GM12878 (cell line): ENCODE measurements around the gene NFILZ. TPM values are rescaled to one million over a fixed set of nuclear protein-coding genes. Genes with fewer than 3 reads are reported as not detected.

Source experiments
- ATAC-seq: fragments of 200-7000 bp; cut with Tn5 transposase; 3 replicates; pipeline ENCODE4 v1.9.1; 2020; ENCODE audit warnings: mild to moderate bottlenecking, moderate library complexity
- Bru-seq: library from RNA; stranded (reverse); fragments of 400-500 nt; gene quantifications from one replicate; lab custom pipeline; 2021; lab: Mats Ljungman, UMichigan
- BruChase-seq, 2 experiments: library from RNA; stranded (reverse); fragments of 400-500 nt; gene quantifications; one replicate each; lab custom pipeline; 2021; lab: Mats Ljungman, UMichigan
- BruUV-seq: library from RNA; stranded (reverse); fragments of 400-500 nt; replicated peaks from 2 replicates; lab custom pipeline; 2021; lab: Mats Ljungman, UMichigan
- CTCF ChIA-PET: fragments of 300-600 bp; sonication (Branson Sonifier 250); formaldehyde crosslinking; extraction: SDS; loops from one replicate; lab custom pipeline; 2021; ENCODE audit warnings: inconsistent platforms; lab: Yijun Ruan, JAX
- POLR2A ChIA-PET: fragments of 350-600 bp; formaldehyde crosslinking; extraction: SDS; loops from one replicate; lab custom pipeline; 2021; ENCODE audit warnings: inconsistent platforms; lab: Charles Lee
- RAD21 ChIA-PET: fragments of 300-600 bp; sonication (Branson Sonifier 250); formaldehyde crosslinking; loops from one replicate; lab custom pipeline; 2023; ENCODE audit warnings: antibody characterized with exemption; ENCODE audit not compliant: unreplicated experiment; lab: Charles Lee
- SMC1A ChIA-PET: fragments of 300-600 bp; sonication (Branson Sonifier 250); formaldehyde crosslinking; loops from one replicate; lab custom pipeline; 2023; ENCODE audit not compliant: unreplicated experiment, uncharacterized antibody; lab: Charles Lee
- DNase-seq: peaks from one replicate; pipeline ENCODE4 v3.0.0-alpha.2; 2011; ENCODE audit warnings: low read depth, low spot score
- FAIRE-seq: peaks from 3 replicates; lab custom pipeline; 2011; peaks lifted over from hg19 to GRCh38; lab: Jason Lieb, UNC
- H2AFZ ChIP-seq: 2 replicates; pipeline ENCODE4 v1.6.0; 2011; ENCODE audit warnings: low read depth, low read length, control low read depth; ENCODE audit not compliant: control insufficient read depth
- H3K27ac ChIP-seq: 2 replicates; pipeline ENCODE4 v1.5.1; 2011; ENCODE audit warnings: control low read depth; ENCODE audit not compliant: control insufficient read depth, insufficient read depth
- H3K27me3 ChIP-seq, 2 experiments: replicated peaks in 1 of 2; 2 replicates each; pipeline versions ENCODE4 v1.6.0 to v1.6.1; 2011; ENCODE audit warnings: low read length in 1 of 2; ENCODE audit not compliant: control insufficient read depth in 2 of 2, insufficient read depth in 2 of 2
- H3K36me3 ChIP-seq, 2 experiments: 2 replicates each; pipeline ENCODE4 v1.5.1; 2011; ENCODE audit warnings: low read length in 1 of 2; ENCODE audit not compliant: control insufficient read depth in 2 of 2, insufficient read depth in 2 of 2
- H3K4me1 ChIP-seq: 2 replicates; pipeline ENCODE4 v1.6.1; 2011; ENCODE audit warnings: mild to moderate bottlenecking, low read length, moderate library complexity, mixed read lengths; ENCODE audit not compliant: control insufficient read depth, insufficient read depth
- H3K4me2 ChIP-seq: 2 replicates; pipeline ENCODE4 v1.6.0; 2011; ENCODE audit warnings: control low read depth; ENCODE audit not compliant: control insufficient read depth, insufficient read depth
- H3K4me3 ChIP-seq: fragments of 200-600 bp; sonication (generic); 2 replicates; pipeline ENCODE4 v1.5.1; 2016
- H3K79me2 ChIP-seq: 2 replicates; pipeline ENCODE4 v1.6.0; 2011; ENCODE audit warnings: low read length; ENCODE audit not compliant: control insufficient read depth, insufficient read depth
- H3K9ac ChIP-seq: 2 replicates; pipeline ENCODE4 v1.8.0; 2011; ENCODE audit warnings: low read length, control low read depth, mixed read lengths; ENCODE audit not compliant: control insufficient read depth, insufficient read depth
- H3K9me3 ChIP-seq: replicated peaks from 3 replicates; pipeline ENCODE4 v1.5.1; 2011; ENCODE audit warnings: mild to moderate bottlenecking, low read length; ENCODE audit not compliant: control insufficient read depth, insufficient read depth
- H4K20me1 ChIP-seq: 2 replicates; pipeline ENCODE4 v1.6.0; 2011; ENCODE audit not compliant: control insufficient read depth, insufficient read depth
- GATAD2B ChIP-seq: fragments of 450-650 bp; conservative IDR thresholded peaks from 2 replicates; pipeline ENCODE4 v1.6.1; 2017; ENCODE audit warnings: low read depth, mild to moderate bottlenecking, moderate library complexity
- SMAD1 ChIP-seq: fragments of 450-650 bp; IDR thresholded peaks from 2 replicates; pipeline ENCODE4 v1.6.1; 2018; ENCODE audit warnings: mild to moderate bottlenecking, low read depth; ENCODE audit not compliant: partially characterized antibody
- YY1 ChIP-seq: IDR thresholded peaks from 2 replicates; pipeline ENCODE4 v1.6.1; 2011; ENCODE audit warnings: low read depth, mild to moderate bottlenecking, low read length
- WGBS: methylation state at CpG from one replicate; pipeline ENCODE4 v1.1.6; 2016; ENCODE audit warnings: low lambda C conversion rate; ENCODE audit not compliant: insufficient replicate concordance, insufficient coverage; ENCODE audit errors: missing lambda C conversion rate; 5-methylcytosine and 5-hydroxymethylcytosine counted together
- in situ Hi-C: fragments of 300-500 bp; cut with MboI; formaldehyde crosslinking; loops from 9 replicates; pipeline ENCODE4 v1.14.3; 2018; ENCODE audit warnings: mixed read lengths
- intact Hi-C: fragments of 100-400 bp; cut with micrococcal nuclease; formaldehyde crosslinking; loops from one replicate; pipeline ENCODE4 v1.14.2; 2022; ENCODE audit not compliant: unreplicated experiment
- long read RNA-seq, 2 experiments: library from polyadenylated mRNA; unstranded; transcript quantifications; one replicate each; pipeline ENCODE4 v2.0.0, GENCODE V29; 2019 to 2020
- polyA minus RNA-seq, 3 experiments: library from RNA; depleted of rRNA, polyadenylated mRNA; stranded (reverse); fragments of >200 nt; gene quantifications; 2 replicates each; pipeline ENCODE4 v1.2.3, GENCODE V29; 2011
- polyA plus RNA-seq, 11 experiments: library from polyadenylated mRNA; depleted of rRNA in 4 of 11; unstranded in 6 of 11; stranded (reverse) in 5 of 11; fragments of >200 nt; fragmentation: Nextera tagmentation in 4 of 11; fragmentation: Illumina TruSeq in 1 of 11; extraction: Ambion mirVana in 4 of 11; extraction: Trizol in 1 of 11; gene quantifications; 1 replicate in 1 of 11; 2 replicates in 10 of 11; pipeline versions ENCODE4 v1.2.1 to v1.2.3, GENCODE V29; 2011 to 2016; ENCODE audit warnings: inconsistent platforms in 2 of 11, missing spikeins in 2 of 11, low read depth in 1 of 11
- total RNA-seq, 4 experiments: library from RNA; depleted of rRNA in 3 of 4; stranded (reverse); fragments of >200 nt in 3 of 4; fragmentation: Illumina TruSeq in 1 of 4; extraction: Trizol in 1 of 4; gene quantifications; 2 replicates each; pipeline versions ENCODE4 v1.2.1 to v1.2.3, GENCODE V29; 2013 to 2021
- TF ChIP-seq, protein P1 (sequence below): IDR thresholded peaks from 2 replicates; pipeline ENCODE4 v1.6.1; 2011; ENCODE audit warnings: mild to moderate bottlenecking, low read depth, low read length, moderate library complexity; ENCODE audit not compliant: insufficient replicate concordance
- TF ChIP-seq, protein P2 (sequence below): IDR thresholded peaks from 2 replicates; pipeline ENCODE4 v1.6.1; 2011; ENCODE audit warnings: borderline replicate concordance, low read depth, mild to moderate bottlenecking, moderate library complexity, mixed read lengths, low read length; ENCODE audit not compliant: insufficient read depth; ENCODE audit errors: extremely low read length

NFILZ gene, protein sequence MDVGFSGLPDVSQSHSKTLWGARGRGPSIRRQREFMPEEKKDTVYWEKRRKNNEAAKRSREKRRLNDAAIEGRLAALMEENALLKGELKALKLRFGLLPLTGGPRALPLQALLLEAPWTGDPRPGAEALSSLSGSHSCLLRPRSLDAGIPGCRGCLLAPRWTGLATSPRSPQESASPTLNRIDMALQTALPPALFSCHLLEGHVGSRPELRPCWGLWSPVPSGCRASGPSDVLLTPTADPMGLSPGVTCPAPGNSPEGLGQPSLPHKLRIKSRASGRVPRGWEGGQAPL
- not detected in 2 replicates for total RNA-seq (2013; cell fraction: nucleolus; rRNA removed)
- not detected in 2 replicates for total RNA-seq (2014; rRNA removed)
- total RNA-seq (2014; rRNA removed; fragmentation: Illumina TruSeq; extraction: Trizol), result not detected in 2 replicates
- not detected in 2 replicates for total RNA-seq (2021)
- not detected for polyA plus RNA-seq (2011; ENCODE audit: low read depth)
- polyA plus RNA-seq (2011; rRNA removed), result not detected in 2 replicates
- polyA plus RNA-seq (2011; cell fraction: cytosol; rRNA removed), result not detected in 2 replicates
- polyA plus RNA-seq (2011; cell fraction: nucleus; rRNA removed), result not detected in 2 replicates
- not detected in 2 replicates for polyA plus RNA-seq (2012)
- not detected in 2 replicates for polyA plus RNA-seq (2014; fragmentation: Illumina TruSeq; extraction: Trizol)
- polyA plus RNA-seq (2014; fragmentation: Nextera tagmentation; extraction: Ambion mirVana), result not detected
- not detected in 2 replicates for polyA plus RNA-seq (2014; rRNA removed)
- polyA plus RNA-seq (2016; fragmentation: Nextera tagmentation; extraction: Ambion mirVana), result not detected
- not detected in 2 replicates for polyA minus RNA-seq (2011; rRNA and poly(A)+ RNA removed)
- not detected in 2 replicates for polyA minus RNA-seq (2011; cell fraction: cytosol; rRNA and poly(A)+ RNA removed)
- not detected in 2 replicates for polyA minus RNA-seq (2011; cell fraction: nucleus; rRNA and poly(A)+ RNA removed)
- Bru-seq, nascent RNA, result not detected
- not detected for BruChase-seq, experiment 1, labeled RNA remaining after a 6-hour chase
- not detected for BruChase-seq, experiment 2, labeled RNA remaining after a 2-hour chase
- long read RNA-seq, experiment 1, result 0 reads
- long read RNA-seq, experiment 2, result 0 reads

DNA sequence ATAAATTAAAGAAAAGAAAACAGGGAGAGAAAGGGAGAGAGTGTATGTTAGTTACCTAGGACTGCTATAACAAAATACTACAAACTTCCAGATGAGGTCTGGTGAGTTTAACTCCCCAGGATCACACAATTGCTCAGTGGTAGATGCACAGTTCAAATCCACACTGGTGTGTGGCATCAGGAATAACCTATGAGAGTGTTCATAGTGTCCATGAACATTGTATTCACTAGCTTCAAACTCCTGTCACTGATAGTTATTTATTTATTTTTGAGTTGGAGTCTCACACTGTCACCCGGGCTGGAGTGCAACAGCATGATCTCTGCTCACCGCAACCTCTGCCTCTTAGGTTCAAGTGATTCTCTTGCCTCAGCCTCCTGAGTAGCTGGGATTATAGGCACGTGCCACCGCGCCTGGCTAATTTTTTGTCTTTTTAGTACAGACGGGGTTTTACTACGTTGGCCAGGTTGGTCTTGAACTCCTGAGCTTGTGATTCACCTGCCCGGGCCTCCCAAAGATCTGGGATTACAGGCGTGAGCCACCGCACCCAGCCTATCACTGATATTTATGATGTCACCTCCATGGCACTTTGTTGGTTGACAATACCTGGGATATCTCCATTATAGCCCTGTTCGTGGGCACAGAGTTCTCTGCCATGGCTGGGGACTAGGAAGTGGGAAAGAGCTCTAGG is at the start of gene NFILZ:
NFILZ (plus strand) TSS at position 638 of the 688 bp plus-strand sequence. CDS start 46,133 bp downstream, outside the sequence.
- Histone ChIP-seq H3K27me3 (no peaks in the 10 kb centered on the region), H3K79me2 (no peaks in the 10 kb centered on the region), H3K4me1 (no peaks in the 10 kb centered on the region), H4K20me1 (no peaks in the 10 kb centered on the region), H3K9me3 (no peaks in the 10 kb centered on the region; the same call in 2 of the 3 replicates), H3K4me2 (no peak within 1 kb of the TSS), H3K4me3 (no peak within 1 kb of the TSS), H3K27ac (no peak within 1 kb of the TSS), H2AFZ (no peak within 1 kb of the TSS), H3K36me3 (no peaks in the 10 kb centered on the region), H3K9ac (no peak within 1 kb of the TSS)
- ChIA-PET POLR2A (no interaction called here), RAD21 (no interaction called here), SMC1A (no interaction called here), CTCF (interaction anchor here (1.1 kb wide), 1 partner anchor 15 kb away, joined by 4 read pairs; no protein-coding TSS in a partner anchor)
- 54% methylated on average over 11 of the region's 11 CpGs for WGBS
- BruUV-seq, result no TSS peak
- TF ChIP-seq, protein P1, sequence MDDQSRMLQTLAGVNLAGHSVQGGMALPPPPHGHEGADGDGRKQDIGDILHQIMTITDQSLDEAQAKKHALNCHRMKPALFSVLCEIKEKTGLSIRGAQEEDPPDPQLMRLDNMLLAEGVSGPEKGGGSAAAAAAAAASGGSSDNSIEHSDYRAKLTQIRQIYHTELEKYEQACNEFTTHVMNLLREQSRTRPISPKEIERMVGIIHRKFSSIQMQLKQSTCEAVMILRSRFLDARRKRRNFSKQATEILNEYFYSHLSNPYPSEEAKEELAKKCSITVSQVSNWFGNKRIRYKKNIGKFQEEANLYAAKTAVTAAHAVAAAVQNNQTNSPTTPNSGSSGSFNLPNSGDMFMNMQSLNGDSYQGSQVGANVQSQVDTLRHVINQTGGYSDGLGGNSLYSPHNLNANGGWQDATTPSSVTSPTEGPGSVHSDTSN, result no peak
- TF ChIP-seq SMAD1 (no peak), GATAD2B (no peak), YY1 (no peak)
- TF ChIP-seq, protein P2, sequence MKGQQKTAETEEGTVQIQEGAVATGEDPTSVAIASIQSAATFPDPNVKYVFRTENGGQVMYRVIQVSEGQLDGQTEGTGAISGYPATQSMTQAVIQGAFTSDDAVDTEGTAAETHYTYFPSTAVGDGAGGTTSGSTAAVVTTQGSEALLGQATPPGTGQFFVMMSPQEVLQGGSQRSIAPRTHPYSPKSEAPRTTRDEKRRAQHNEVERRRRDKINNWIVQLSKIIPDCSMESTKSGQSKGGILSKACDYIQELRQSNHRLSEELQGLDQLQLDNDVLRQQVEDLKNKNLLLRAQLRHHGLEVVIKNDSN, result no peak
- in situ Hi-C loops (no loop called here), intact Hi-C loops (no loop called here)
- no peak for DNase-seq
- no peak for FAIRE-seq
- ATAC-seq, result no peak
